Right renal cortex interstitium (tissue), 3 donors: ENCODE data around the gene ACTR3C. TPM values are rescaled to one million over a fixed set of nuclear protein-coding genes. Genes with fewer than 3 reads are reported as not detected.

ENCODE experiments used
- DNase-seq, 3 donors: peaks; one replicate each; pipeline ENCODE4 v3.0.0-alpha.2; 2013; ENCODE audit warnings: low read depth in 3 of 3, low spot score in 2 of 3
- polyA plus RNA-seq, 3 donors: library from polyadenylated mRNA; unstranded; fragments of 120-200 nt; gene quantifications; one replicate each; pipeline ENCODE4 v1.2.1, GENCODE V29; 2013; ENCODE audit not compliant: insufficient read length in 3 of 3

ACTR3C gene
- 10 to 100 TPM in 2 of 3 donors, 1 to 10 TPM in 1; 8.9 to 10.5 (median 10.4) TPM for polyA plus RNA-seq

DNA sequence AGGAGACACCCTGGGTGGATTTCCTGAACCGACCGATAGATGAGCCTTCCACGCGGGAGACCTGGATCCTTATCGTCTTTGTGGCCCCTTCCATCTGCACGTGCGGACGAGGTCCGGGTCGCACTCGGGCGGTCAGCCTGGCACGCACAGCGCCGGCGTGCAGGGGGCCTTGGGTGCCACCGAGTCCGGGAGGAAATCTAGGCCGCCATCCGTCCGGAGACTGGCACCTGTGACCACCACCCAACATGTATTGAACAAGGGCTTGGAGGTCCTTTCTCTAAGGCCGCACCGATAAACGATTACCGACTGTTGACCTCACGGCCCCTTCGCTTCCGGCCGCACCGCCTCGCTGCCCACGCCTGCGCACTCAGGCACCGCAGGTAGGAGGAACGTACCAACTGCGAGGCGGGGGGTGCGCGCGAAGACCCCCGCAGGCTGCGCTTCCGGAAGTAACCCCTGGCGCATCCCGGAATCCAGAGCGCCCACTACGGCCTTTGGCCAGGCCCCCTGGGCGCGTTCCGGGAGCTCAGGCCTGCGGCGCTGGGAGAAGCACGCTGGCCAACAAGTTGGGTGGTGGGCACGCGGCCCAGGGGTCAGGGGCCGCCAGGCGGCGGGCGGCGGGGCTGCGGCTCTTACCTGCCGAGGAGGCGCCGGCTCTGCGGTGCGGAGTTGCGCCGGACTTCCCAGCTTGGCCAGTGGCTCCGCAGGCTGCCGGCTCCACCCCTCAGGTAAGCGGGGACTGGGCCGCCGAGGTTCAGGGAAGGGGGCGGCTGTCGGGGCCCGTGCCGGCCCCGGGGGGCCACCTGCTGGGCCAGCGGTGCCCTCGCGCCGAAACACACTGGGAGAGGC, at the start of gene ACTR3C, which contains the start of gene LRRC61:
Gene ACTR3C, minus strand, starts transcription at position 713 of the 849 bp plus-strand sequence. CDS start 28,249 bp downstream, outside the sequence.
Gene LRRC61, plus strand, starts transcription at position 523 of the 849 bp plus-strand sequence. CDS start 13,507 bp downstream, outside the sequence.
- no peak for DNase-seq

DNA sequence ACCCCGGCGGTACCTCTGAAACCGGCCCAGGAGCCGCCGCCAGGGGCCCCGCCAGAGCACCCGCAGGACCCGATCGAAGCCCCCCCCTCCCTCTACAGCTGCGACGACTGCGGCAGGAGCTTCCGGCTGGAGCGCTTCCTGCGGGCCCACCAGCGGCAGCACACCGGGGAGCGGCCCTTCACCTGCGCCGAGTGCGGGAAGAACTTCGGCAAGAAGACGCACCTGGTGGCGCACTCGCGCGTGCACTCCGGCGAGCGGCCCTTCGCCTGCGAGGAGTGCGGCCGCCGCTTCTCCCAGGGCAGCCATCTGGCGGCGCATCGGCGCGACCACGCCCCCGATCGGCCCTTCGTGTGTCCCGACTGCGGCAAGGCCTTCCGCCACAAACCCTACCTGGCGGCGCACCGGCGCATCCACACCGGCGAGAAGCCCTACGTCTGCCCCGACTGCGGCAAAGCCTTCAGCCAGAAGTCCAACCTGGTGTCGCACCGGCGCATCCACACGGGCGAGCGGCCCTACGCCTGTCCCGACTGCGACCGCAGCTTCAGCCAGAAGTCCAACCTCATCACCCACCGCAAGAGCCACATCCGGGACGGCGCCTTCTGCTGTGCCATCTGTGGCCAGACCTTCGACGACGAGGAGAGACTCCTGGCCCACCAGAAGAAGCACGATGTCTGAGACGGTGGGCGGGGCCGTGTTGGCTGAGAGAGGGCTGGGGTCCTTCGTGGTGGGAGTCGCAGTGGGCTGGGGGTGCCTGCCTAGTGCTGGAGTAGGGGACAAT, 49.1 kb upstream of the ACTR3C start:
- DNase-seq, result no peak

DNA sequence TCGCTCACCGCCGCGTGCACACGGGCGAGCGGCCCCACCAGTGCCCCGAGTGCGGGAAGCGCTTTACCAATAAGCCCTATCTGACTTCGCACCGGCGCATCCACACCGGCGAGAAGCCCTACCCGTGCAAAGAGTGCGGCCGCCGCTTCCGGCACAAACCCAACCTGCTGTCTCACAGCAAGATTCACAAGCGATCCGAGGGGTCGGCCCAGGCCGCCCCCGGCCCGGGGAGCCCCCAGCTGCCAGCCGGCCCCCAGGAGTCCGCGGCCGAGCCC, 48.6 kb upstream of the ACTR3C start:
- DNase-seq, result no peak

DNA sequence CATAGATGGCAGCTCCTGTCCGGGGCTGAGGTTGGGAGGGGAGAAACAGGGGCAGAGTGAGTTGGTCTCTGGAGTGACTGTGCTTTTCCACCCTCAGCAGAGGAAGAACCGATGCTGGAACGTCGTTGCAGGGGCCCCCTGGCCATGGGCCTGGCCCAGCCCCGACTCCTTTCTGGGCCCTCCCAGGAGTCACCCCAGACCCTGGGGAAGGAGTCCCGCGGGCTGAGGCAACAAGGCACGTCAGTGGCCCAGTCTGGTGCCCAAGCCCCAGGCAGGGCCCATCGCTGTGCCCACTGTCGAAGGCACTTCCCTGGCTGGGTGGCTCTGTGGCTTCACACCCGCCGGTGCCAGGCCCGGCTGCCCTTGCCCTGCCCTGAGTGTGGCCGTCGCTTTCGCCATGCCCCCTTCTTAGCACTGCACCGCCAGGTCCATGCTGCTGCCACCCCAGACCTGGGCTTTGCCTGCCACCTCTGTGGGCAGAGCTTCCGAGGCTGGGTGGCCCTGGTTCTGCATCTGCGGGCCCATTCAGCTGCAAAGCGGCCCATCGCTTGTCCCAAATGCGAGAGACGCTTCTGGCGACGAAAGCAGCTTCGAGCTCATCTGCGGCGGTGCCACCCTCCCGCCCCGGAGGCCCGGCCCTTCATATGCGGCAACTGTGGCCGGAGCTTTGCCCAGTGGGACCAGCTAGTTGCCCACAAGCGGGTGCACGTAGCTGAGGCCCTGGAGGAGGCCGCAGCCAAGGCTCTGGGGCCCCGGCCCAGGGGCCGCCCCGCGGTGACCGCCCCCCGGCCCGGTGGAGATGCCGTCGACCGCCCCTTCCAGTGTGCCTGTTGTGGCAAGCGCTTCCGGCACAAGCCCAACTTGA, 48.0 kb upstream of the ACTR3C start:
- DNase-seq, result no peak

DNA sequence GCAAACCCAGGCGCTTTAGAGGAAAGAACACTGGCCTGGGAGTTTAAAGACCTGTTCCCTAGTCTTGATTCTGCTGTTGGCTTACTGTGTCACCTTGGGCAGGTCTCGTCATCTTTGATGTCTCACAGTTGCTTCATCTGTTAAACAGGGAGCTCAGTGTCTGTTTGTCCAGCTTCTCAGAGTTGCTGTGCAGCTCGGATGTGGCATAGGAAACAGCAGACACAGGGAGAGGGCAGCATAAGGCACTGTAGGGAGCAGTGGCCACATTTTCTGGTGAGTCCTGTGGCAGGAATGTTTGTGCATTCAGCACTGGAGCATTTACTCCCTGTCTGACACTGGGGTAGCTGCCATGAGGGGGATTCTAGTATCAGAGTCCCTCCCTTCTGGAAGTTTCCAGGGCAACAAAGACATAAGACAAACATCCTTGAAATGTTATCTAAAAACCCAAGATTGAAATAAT, 47.3 kb upstream of the ACTR3C start:
- no peak for DNase-seq

DNA sequence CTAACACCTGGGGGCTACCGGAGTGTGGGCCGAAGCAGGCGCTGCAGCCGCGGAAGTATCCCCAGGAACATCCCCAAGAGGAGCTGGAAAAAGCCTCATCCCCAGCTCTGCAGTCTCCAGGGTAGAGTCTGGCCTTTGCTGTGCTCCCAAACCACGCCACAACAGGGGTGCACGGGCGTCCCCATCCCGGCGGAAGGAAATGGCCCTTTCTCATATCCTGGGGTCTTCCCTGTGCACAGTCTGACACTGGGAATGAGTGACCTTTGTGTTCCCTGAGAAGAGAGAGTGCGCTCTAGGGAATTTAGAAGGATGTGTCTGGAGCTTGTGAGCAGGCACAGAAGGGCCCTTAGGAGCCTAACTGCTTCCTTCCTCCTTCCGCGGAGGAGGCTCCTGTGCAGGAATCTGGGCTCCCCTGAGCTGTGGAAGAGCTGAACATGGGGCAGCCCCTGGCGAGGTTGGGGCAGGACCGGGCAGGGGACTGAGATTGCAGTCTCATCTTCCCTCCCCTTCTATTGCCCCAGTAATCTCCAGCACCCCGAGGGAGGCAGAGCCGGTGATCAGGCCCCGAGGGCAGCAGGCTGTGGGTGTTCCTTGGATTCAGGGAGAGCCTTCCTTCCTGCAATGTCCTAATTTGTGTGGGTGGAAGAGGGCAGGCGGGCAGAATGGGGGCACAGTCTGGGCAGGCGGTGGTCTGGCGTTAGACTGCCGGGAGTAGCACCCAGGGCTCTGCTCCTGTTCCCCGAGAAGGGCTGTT, 46.6 kb upstream of the ACTR3C start:
- no peak for DNase-seq

DNA sequence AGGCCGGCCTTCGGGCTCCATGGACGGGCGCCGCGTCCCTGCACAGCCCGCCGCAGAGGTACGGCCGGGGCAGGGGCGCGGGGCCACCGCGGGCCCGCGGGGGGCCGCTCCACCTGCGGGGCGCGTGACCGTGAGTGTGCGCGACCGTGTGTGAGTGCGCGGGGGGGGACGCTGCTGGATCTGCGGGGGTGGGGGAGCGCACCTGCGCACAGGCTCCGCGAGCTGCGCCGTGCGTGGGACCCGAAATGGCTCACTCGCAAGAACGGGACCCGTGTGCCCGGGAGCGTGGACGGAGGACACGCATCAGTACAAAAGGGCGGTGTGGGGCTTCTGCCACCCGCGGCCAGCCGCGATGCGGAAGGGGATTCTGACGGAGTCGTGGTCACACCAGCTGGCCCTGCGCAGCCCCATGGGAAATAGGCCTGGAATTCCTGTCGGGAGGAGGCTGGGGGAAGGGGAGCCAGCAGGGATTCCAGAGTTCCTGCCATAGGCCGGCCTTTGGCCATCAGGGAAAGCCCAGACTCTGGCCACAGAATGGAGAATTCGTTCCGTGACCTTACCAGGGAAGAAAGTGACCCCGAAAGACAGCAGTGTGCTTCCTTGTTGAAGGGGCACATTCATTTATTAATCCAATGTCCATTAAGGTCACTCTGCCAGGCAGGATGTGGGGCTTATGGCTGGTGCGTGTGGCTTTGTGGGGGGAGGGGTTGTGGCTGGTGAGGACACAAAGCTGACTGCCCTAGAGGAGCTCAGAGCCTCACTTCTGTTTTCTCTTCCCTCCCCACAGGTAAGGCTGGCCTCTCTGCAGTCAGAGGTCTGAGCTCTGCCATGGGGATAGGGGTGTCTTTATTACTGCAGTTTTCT, 45.8 kb upstream of the ACTR3C start:
- no peak for DNase-seq

DNA sequence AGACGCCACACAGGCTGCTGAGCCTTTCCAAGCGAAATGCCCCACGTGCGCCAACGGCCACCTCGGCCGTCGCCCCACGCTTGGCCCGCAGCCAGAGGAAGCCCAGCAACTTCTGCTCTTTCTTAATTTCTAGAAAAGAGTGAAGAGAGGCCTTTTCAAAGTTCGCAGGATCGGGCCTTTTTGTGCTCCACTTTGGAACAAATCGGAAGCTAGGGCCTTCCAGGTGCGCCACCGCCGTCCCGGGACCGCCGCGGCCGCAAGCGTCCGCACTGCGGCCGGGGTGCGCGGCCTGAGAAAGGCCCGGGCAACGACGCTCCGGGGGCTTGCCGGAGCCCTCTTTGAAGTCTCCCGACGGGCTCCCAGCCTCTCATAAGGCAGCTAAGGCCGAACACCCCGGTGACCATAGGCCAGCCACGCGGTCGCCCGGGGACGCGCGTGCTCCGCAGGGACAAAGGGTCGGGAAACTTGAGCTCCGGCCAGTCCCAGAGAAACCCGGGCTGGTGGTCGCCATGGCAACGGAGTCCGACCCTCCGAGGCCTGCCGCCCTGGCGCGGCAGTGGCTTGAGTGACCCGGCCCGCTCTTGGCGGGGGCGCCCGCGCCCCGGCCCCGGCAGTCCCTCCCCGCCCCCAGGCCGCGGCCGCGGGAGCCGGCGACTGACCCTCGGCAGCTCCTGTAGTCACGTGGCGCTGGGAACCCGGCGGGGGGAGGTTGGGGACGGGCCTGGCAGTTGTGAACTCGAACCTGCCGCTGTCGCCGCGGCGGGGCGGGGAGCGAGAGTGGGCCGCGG, 44.9 kb upstream of the ACTR3C start, which contains the start of gene REPIN1:
Gene REPIN1, plus strand, starts transcription at position 727 of the 788 bp plus-strand sequence. CDS start 890 bp downstream, outside the sequence.
- DNase-seq, result peak in 1 of 3 donors; percentile 81

DNA sequence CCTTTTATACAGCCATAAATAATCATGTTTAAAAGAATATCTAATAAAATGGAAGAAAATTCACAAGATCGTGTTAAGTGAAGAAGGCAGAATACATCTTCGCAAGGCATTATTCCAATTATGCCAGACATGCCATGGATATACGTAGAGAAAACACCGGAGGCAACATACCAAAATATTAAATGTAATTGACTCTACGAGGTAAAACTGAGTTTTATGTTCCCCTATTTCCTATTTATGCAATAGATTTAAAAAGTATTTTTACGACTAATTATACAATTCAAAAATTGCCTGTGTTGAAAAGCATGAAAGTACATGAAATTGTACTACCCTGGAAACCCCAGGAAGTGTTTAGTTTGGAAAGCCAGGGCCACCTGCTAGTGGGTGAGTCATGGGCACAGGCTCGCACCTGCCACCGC, 44.3 kb upstream of the ACTR3C start:
- no peak for DNase-seq

DNA sequence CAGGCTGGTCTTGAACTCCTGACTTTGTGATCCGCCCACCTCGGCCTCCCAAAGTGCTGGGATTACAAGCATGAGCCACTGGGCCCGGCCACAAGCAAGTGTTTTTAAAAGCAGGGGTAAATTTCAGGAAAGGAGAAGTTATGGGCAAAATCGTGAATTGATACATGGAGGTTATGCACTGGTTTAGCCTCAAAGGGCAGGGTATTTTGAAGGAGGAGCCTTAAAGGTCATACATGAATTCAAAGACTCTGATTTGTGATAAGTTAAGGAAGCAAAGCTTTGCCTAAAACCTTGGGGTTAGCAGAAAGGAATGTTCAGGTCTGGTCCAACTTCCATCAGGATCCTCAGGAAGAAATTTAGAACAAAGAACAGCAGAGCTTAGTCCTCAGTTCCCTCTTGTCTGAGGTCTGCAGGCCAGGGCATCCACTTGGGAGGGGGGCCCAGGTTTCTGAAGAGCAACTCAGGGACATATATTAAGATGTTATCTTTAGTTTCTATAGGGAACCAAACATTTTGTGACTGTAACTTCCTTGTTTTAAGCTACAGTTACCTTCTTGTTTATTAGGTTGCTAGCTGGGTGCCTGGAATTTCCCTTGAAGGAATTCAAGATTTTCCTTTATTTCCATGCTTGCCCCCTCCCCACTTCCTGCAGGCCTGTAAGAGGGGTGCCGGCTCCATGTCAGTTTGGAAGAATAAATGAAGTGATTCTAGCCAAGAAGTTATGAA, 42.5 kb upstream of the ACTR3C start:
- no peak for DNase-seq

DNA sequence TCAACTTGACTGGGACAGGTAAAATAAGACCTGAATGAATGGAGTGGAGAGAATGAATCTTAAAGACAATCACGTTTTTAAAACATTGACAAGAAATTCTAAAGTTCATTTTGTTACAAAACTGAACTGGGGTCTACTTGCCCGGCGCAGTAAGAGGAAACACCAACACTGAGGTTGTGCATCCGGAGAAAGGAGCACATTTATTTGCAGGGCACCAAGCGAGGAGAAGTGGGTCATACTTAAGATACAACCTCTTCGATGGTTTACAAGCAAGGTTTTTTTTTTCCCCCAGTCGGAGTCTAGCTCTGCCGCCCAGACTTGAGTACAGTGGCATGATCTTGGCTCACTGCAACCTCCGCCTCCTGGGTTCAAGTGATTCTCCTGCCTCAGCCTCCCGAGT, 41.8 kb upstream of the ACTR3C start:
- no peak for DNase-seq

DNA sequence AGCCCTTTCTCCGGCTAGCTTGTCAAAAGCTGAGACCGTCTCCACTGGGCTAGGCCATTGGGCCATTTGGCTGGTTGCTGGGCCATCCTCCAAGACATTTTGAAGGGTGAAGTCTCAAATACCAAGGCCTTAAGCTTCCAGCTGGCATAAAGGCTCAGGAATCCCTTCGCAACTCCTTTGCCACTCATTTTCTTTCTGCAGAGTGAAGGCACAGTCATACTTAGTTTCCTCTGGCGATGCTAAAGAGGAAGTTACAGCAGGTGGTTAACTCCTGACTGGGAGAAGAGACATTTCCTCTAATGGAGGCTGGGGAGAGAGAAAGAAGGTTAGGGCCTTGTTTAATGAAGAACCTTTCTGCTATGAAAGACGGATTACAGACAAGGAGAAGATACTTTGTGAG, 40.5 kb upstream of the ACTR3C start:
- no peak for DNase-seq

DNA sequence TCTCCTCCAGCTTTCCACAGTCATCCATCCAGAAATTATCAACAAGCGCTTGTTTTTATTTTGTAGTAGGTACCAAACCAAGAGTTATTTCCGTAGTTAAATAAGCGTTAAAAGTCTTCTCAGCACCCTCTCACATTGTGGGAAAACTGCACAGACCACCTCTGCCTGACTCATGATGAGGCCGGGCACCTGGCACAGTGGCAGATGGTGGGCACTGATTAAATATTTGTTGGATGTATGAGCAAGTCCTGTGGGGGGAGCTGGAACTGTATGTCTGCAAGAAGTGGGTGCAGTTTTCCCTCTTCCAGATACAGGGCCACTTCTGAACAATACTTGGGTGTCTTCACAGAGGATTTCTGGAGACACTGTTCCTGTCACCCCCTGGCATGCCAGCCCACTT, 40.0 kb upstream of the ACTR3C start:
- DNase-seq, result no peak

DNA sequence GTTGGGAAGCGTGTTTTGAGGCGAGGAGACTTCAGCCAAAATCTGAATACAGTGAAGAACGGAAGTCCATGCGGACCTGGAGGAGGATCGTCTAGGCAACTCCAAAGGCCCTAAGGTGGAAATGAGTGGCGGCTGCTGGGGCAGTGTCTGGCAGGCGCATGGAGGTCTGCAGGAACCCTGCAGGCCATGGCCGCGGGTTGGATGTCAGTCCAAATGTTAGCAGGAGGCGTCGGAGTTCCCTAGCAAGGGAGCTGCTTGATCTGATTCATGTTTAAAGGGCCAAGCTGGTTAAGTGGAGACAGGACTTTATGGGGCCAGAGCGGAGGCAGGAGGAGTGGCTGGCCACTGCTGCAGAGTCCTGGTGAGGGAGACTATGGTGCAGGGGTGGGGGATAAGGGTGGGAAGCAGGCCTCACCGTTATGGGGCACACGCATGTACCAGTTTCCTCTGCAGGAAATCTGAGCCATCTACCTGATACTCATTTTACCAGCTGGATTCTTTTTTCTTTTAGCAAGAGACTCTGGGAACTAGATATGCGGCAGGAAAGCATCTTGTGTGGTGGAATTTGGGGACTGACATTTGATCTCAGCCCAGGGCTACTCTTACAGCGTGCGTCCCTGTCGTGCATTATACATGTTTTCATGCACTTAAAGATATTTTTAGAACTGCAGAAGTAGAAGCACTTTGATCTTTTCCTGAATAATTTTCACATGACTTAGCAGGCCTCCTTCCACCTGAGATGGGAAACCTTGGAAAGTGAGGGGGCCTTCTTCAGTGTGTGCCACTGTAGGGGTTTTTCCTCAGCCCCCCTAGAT, 38.7 kb upstream of the ACTR3C start:
- no peak for DNase-seq

DNA sequence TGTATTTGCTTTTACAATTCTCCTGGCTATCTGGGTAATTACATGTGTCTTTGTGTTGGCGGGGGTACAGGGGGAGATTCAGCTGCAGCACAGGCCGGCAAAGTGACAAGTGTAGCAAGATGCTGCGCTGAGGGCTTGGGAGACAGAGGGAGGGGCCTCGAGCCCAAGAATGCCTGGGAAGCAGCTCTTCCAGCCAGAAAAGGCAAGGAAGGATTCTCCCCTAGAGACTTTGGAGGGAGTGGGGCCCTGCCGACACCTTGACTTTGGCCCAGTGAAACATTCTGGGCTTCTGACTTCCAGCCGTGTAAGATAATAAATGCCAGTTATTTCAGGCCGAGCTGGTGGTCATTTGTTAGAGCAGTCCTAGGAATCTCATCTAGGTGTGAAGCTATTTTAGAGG, 38.1 kb upstream of the ACTR3C start:
- no peak for DNase-seq

DNA sequence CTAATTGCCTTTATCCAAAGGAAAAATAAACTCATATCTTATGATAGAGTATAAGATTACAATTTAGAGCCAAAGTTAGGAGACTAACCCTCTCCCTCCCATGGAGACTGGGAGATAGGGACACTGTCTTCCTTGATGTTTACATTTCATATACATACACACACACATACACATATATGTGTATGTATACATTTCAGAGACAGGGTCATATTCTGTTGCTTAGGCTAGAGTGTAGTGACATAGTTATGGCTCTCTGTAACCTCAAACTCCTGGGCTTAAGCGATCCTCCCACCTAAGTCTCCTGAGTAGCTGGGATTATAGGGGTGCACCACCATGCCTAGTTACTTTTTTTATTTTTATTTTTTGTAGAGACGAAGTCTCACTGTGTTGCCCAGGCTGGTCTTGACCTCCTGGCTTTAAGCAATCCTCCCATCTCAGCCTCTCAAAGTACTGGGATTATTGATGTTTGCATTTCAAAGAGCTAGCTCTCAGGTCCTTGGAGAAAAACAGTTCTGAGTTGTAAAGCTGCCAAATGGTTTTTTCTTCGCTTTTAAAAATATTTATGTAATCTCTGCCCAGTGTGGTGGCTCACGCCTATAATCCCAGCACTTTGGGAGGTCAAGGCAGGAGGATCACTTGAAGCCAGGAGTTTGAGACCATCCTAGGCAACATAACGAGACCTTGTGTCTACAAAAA, 37.2 kb upstream of the ACTR3C start:
- no peak for DNase-seq
